ENCODE data around the gene TTC23.

TTC23 gene

GRCh38 chr15:99140590-99140989 is 108.8 kb downstream of the TTC23 start:
- Histone ChIP-seq H3K9ac (ENCODE audit: low read depth, low read length) (no peak overlapping the region), H3K4me3 (ENCODE audit: low read depth, low read length) (no peak overlapping the region), H3K27me3 (ENCODE audit: control insufficient read depth, insufficient read depth, low read length) (no peaks in the 10 kb centered on the region), H3K9me3 (ENCODE audit: control insufficient read depth, insufficient read depth, low read length) (no peaks in the 10 kb centered on the region), H3K4me1 (ENCODE audit: control insufficient read depth, insufficient read depth, low read length) (peaks cover 18% of the 10 kb centered on the region), H3K36me3 (ENCODE audit: control insufficient read depth, insufficient read depth, low read length) (no peaks in the 10 kb centered on the region)

DNA sequence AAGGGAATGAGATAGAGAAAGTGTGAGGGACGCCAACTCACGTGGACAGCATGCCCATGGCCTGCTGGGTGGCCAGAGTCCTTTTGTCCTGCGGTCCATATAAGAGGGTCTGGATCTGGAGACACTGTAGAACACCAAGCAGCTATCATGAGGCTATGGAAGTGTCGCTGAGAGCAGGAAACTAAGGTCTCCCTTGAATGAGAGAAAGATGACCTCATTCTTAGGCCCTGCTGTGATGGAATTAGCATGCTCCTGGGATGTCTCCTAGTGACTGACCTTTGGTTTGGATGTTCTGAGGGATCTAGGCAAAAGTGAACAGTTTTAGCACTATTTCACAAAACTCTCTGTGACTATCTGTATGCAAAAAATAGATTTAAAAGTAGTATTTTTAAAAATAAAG is 110.1 kb downstream of the TTC23 start:
- Histone ChIP-seq H3K4me3 (ENCODE audit: low read depth, low read length) (no peak overlapping the region), H3K9me3 (ENCODE audit: control insufficient read depth, insufficient read depth, low read length) (no peaks in the 10 kb centered on the region), H3K9ac (ENCODE audit: low read depth, low read length) (no peak overlapping the region), H3K36me3 (ENCODE audit: control insufficient read depth, insufficient read depth, low read length) (no peaks in the 10 kb centered on the region), H3K27me3 (ENCODE audit: control insufficient read depth, insufficient read depth, low read length) (no peaks in the 10 kb centered on the region), H3K4me1 (ENCODE audit: control insufficient read depth, insufficient read depth, low read length) (peaks cover 18% of the 10 kb centered on the region)

DNA sequence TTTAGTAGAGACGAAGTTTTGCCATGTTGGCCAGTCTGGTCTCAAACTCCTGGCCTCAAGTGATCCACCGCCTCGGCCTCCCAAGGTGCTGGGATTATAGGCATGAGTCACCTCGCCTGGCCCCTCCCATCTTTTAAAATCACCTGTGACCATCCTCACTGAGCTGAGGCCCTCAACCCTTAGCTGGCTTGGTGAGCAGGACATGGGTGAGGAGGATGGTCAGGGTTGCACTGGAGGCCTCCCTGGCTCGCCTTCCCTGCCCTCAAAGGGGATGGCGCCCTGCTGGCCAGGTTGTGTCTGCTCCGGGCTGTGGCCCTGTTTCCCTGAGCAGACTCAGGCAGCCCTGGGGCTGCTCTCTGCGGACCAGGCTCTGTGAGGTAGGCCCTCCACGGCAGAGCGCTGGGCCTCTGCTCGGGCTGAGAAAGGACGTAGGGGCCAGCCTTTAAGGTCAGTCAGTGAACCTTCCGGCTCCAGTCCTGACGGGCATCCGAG is 110.8 kb downstream of the TTC23 start:
- H3K4me1 ChIP-seq (ENCODE audit: control insufficient read depth, insufficient read depth, low read length) = peaks cover 18% of the 10 kb centered on the region
- no peaks in the 10 kb centered on the region for H3K27me3 ChIP-seq (ENCODE audit: control insufficient read depth, insufficient read depth, low read length)
- no peak overlapping the region for H3K9ac ChIP-seq (ENCODE audit: low read depth, low read length)
- no peaks in the 10 kb centered on the region for H3K9me3 ChIP-seq (ENCODE audit: control insufficient read depth, insufficient read depth, low read length)
- no peak overlapping the region for H3K4me3 ChIP-seq (ENCODE audit: low read depth, low read length)
- H3K36me3 ChIP-seq (ENCODE audit: control insufficient read depth, insufficient read depth, low read length) = no peaks in the 10 kb centered on the region

GRCh38 chr15:99137877-99138276 is 111.5 kb downstream of the TTC23 start:
- H3K36me3 ChIP-seq (ENCODE audit: control insufficient read depth, insufficient read depth, low read length) = no peaks in the 10 kb centered on the region
- H3K27me3 ChIP-seq (ENCODE audit: control insufficient read depth, insufficient read depth, low read length) = no peaks in the 10 kb centered on the region
- H3K9me3 ChIP-seq (ENCODE audit: control insufficient read depth, insufficient read depth, low read length) = no peaks in the 10 kb centered on the region
- no peak overlapping the region for H3K4me3 ChIP-seq (ENCODE audit: low read depth, low read length)
- no peak overlapping the region for H3K9ac ChIP-seq (ENCODE audit: low read depth, low read length)
- peaks cover 15% of the 10 kb centered on the region for H3K4me1 ChIP-seq (ENCODE audit: control insufficient read depth, insufficient read depth, low read length)

DNA sequence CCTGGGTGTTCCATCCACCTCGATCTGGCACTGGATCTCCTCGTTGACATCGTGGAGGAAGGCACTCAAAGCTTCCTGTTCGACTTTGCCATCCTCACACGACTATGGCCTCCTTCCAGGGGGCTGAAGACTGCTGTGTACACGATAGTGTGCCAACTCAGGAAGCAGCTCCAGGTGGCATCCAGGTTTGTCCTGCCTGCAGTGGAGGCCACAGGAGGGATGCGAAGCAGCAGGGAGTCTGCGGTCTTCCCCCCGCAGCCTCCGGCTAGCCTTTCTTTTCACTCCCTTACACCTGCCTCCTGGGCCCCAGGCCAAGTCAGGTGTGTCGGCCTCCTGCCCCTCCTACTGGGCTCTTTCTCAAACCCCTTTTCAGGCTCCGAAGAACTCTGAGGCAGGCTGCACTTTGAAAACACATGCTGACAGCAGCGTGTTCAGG is 112.3 kb downstream of the TTC23 start:
- Histone ChIP-seq H3K9me3 (ENCODE audit: control insufficient read depth, insufficient read depth, low read length) (no peaks in the 10 kb centered on the region), H3K27me3 (ENCODE audit: control insufficient read depth, insufficient read depth, low read length) (no peaks in the 10 kb centered on the region), H3K4me1 (ENCODE audit: control insufficient read depth, insufficient read depth, low read length) (peaks cover 7% of the 10 kb centered on the region), H3K36me3 (ENCODE audit: control insufficient read depth, insufficient read depth, low read length) (no peaks in the 10 kb centered on the region), H3K9ac (ENCODE audit: low read depth, low read length) (no peak overlapping the region), H3K4me3 (ENCODE audit: low read depth, low read length) (no peak overlapping the region)

DNA sequence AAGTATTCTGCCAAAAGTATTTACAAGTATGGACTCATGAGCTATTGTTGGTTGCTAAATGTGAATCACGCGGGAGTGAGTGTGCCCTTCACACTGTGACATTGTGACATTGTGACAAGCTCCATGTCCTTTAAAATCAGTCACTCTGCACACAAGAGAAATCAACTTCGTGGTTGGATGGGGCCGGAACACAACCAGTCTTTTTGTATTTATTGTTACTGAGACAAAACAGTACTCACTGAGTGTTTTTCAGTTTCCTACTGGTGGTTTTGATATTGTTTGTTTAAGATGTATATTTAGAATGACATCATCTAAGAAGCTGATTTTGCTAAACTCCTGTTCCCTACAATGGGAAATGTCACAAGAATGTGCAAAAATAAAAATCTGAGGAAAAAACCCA is 114.2 kb downstream of the TTC23 start:
- no peaks in the 10 kb centered on the region for H3K36me3 ChIP-seq (ENCODE audit: control insufficient read depth, insufficient read depth, low read length)
- peaks cover 5% of the 10 kb centered on the region for H3K4me1 ChIP-seq (ENCODE audit: control insufficient read depth, insufficient read depth, low read length)
- H3K4me3 ChIP-seq (ENCODE audit: low read depth, low read length) = no peak overlapping the region
- H3K9me3 ChIP-seq (ENCODE audit: control insufficient read depth, insufficient read depth, low read length) = no peaks in the 10 kb centered on the region
- no peak overlapping the region for H3K9ac ChIP-seq (ENCODE audit: low read depth, low read length)
- no peaks in the 10 kb centered on the region for H3K27me3 ChIP-seq (ENCODE audit: control insufficient read depth, insufficient read depth, low read length)

DNA sequence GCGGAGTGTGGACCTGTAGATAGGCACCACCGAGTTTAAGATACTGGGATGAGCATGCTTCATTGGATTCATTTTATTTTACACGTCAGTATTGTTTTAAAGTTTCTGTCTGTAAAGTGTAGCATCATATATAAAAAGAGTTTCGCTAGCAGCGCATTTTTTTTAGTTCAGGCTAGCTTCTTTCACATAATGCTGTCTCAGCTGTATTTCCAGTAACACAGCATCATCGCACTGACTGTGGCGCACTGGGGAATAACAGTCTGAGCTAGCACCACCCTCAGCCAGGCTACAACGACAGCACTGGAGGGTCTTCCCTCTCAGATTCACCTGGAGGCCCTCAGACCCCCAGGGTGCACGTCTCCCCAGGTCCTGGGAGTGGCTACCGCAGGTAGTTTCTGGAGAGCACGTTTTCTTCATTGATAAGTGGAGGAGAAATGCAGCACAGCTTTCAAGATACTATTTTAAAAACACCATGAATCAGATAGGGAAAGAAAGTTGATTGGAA is 115.0 kb downstream of the TTC23 start:
- no peaks in the 10 kb centered on the region for H3K9me3 ChIP-seq (ENCODE audit: control insufficient read depth, insufficient read depth, low read length)
- no peaks in the 10 kb centered on the region for H3K36me3 ChIP-seq (ENCODE audit: control insufficient read depth, insufficient read depth, low read length)
- H3K27me3 ChIP-seq (ENCODE audit: control insufficient read depth, insufficient read depth, low read length) = no peaks in the 10 kb centered on the region
- no peak overlapping the region for H3K4me3 ChIP-seq (ENCODE audit: low read depth, low read length)
- H3K9ac ChIP-seq (ENCODE audit: low read depth, low read length) = no peak overlapping the region
- H3K4me1 ChIP-seq (ENCODE audit: control insufficient read depth, insufficient read depth, low read length) = peaks cover 4% of the 10 kb centered on the region

DNA sequence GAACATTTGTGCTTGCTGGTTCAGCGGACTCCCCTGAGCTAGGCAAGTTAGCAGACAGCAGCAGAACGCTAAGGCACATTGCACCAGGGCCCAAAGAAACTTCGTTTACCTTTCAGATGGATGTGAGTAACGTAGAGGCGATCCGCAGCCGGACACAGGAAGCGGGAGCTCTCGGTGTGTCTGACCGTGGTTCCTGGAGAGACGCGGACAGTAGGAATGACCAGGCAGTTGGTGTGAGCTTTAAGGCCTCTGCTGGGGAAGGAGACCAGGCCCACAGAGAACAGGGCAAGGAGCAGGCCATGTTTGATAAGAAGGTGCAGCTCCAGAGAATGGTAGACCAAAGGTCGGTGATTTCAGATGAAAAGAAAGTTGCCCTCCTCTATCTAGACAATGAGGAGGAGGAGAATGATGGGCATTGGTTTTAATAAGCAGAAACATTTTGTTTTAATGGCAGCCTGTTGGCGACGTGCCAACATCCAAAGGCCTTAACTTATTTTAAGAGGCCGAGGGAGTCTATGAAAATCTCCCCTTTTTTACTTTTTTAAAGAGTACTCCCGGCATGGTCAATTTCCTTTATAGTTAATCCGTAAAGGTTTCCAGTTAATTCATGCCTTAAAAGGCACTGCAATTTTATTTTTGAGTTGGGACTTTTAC is 116.6 kb downstream of the TTC23 start:
- Histone ChIP-seq H3K27me3 (ENCODE audit: control insufficient read depth, insufficient read depth, low read length) (no peaks in the 10 kb centered on the region), H3K4me3 (ENCODE audit: low read depth, low read length) (no peak overlapping the region), H3K9ac (ENCODE audit: low read depth, low read length) (no peak overlapping the region), H3K4me1 (ENCODE audit: control insufficient read depth, insufficient read depth, low read length) (no peaks in the 10 kb centered on the region), H3K36me3 (ENCODE audit: control insufficient read depth, insufficient read depth, low read length) (no peaks in the 10 kb centered on the region), H3K9me3 (ENCODE audit: control insufficient read depth, insufficient read depth, low read length) (no peaks in the 10 kb centered on the region)

- Histone ChIP-seq H3K9ac (ENCODE audit: low read depth, low read length) (no peak overlapping the region), H3K4me1 (ENCODE audit: control insufficient read depth, insufficient read depth, low read length) (no peaks in the 10 kb centered on the region), H3K4me3 (ENCODE audit: low read depth, low read length) (no peak overlapping the region), H3K9me3 (ENCODE audit: control insufficient read depth, insufficient read depth, low read length) (no peaks in the 10 kb centered on the region), H3K27me3 (ENCODE audit: control insufficient read depth, insufficient read depth, low read length) (no peaks in the 10 kb centered on the region), H3K36me3 (ENCODE audit: control insufficient read depth, insufficient read depth, low read length) (no peaks in the 10 kb centered on the region)
These were observed 117.3 kb downstream of the TTC23 start for GRCh38 chr15:99132122-99132521.

GRCh38 chr15:99131441-99132023 is 117.8 kb downstream of the TTC23 start:
- Histone ChIP-seq H3K27me3 (ENCODE audit: control insufficient read depth, insufficient read depth, low read length) (no peaks in the 10 kb centered on the region), H3K36me3 (ENCODE audit: control insufficient read depth, insufficient read depth, low read length) (no peaks in the 10 kb centered on the region), H3K4me1 (ENCODE audit: control insufficient read depth, insufficient read depth, low read length) (no peaks in the 10 kb centered on the region), H3K9me3 (ENCODE audit: control insufficient read depth, insufficient read depth, low read length) (no peaks in the 10 kb centered on the region), H3K9ac (ENCODE audit: low read depth, low read length) (no peak overlapping the region), H3K4me3 (ENCODE audit: low read depth, low read length) (no peak overlapping the region)

- H3K36me3 ChIP-seq (ENCODE audit: control insufficient read depth, insufficient read depth, low read length) = no peaks in the 10 kb centered on the region
- H3K9ac ChIP-seq (ENCODE audit: low read depth, low read length) = no peak overlapping the region
- H3K27me3 ChIP-seq (ENCODE audit: control insufficient read depth, insufficient read depth, low read length) = no peaks in the 10 kb centered on the region
- no peaks in the 10 kb centered on the region for H3K4me1 ChIP-seq (ENCODE audit: control insufficient read depth, insufficient read depth, low read length)
- H3K9me3 ChIP-seq (ENCODE audit: control insufficient read depth, insufficient read depth, low read length) = no peaks in the 10 kb centered on the region
- H3K4me3 ChIP-seq (ENCODE audit: low read depth, low read length) = no peak overlapping the region
These were observed 118.5 kb downstream of the TTC23 start for GRCh38 chr15:99130765-99131440.

DNA sequence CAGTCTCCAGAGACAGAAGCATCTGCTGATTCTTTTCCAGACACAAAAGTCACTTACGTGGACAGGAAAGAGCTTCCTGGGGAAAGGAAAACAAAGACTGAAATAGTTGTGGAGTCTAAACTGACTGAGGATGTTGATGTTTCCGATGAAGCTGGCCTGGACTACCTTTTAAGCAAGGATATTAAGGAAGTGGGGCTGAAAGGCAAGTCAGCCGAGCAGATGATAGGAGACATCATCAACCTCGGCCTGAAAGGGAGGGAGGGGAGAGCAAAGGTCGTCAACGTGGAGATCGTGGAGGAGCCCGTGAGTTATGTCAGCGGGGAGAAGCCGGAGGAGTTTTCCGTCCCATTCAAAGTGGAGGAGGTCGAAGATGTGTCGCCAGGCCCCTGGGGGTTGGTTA is 119.1 kb downstream of the TTC23 start:
- Histone ChIP-seq H3K9ac (ENCODE audit: low read depth, low read length) (no peak overlapping the region), H3K4me1 (ENCODE audit: control insufficient read depth, insufficient read depth, low read length) (no peaks in the 10 kb centered on the region), H3K36me3 (ENCODE audit: control insufficient read depth, insufficient read depth, low read length) (peaks cover 2% of the 10 kb centered on the region), H3K4me3 (ENCODE audit: low read depth, low read length) (no peak overlapping the region), H3K9me3 (ENCODE audit: control insufficient read depth, insufficient read depth, low read length) (no peaks in the 10 kb centered on the region), H3K27me3 (ENCODE audit: control insufficient read depth, insufficient read depth, low read length) (no peaks in the 10 kb centered on the region)

Measured in iPS-15b (cell line).